HCT116 (cell line): ENCODE results near the gene PC. TPM values are rescaled to one million over a fixed set of nuclear protein-coding genes. Genes with fewer than 3 reads are reported as not detected.

Experiments
- ATAC-seq: fragments of 200-7000 bp; cut with Tn5 transposase; 2 replicates; pipeline ENCODE4 v1.9.1; 2020; ENCODE audit warnings: mild to moderate bottlenecking, moderate library complexity
- BruUV-seq: library from RNA; stranded (reverse); fragments of 400-500 nt; replicated peaks from 2 replicates; lab custom pipeline; 2021; lab: Mats Ljungman, UMichigan
- CTCF ChIA-PET: fragments of 300-600 bp; sonication (Branson Sonifier 250); formaldehyde crosslinking; loops from one replicate; lab custom pipeline; 2021; ENCODE audit warnings: antibody characterized with exemption; lab: Charles Lee
- POLR2A ChIA-PET: fragments of 300-600, 350-600 bp; sonication (Branson Sonifier 250); formaldehyde crosslinking; loops from one replicate; lab custom pipeline; 2021; ENCODE audit warnings: antibody characterized with exemption; lab: Charles Lee
- RAD21 ChIA-PET, 2 experiments: fragments of 300-600 bp; sonication (Branson Sonifier 250); formaldehyde crosslinking; loops; one replicate each; lab custom pipeline; 2023; ENCODE audit warnings: low total read pairs in 2 of 2; ENCODE audit not compliant: uncharacterized antibody in 2 of 2, unreplicated experiment in 2 of 2, low non-redundant PET in 1 of 2; lab: Charles Lee
- DNase-seq: peaks from one replicate; pipeline ENCODE4 v3.0.0-alpha.2; 2010; ENCODE audit warnings: low read depth, low spot score
- H2AFZ ChIP-seq: fragments of 200-600 bp; shearing (Covaris generic), sonication (generic); 2 replicates; pipeline ENCODE4 v1.6.1; 2017; ENCODE audit warnings: low read depth, mixed run types, mixed read lengths, antibody characterized with exemption, low read length; ENCODE audit not compliant: poor library complexity, severe bottlenecking
- H3K27ac ChIP-seq: 2 replicates; pipeline ENCODE4 v1.5.1; 2012; ENCODE audit warnings: low read depth, low read length
- H3K27me3 ChIP-seq: fragments of 200-600 bp; sonication (generic); 2 replicates; pipeline ENCODE4 v1.6.1; 2016; ENCODE audit warnings: mixed run types, low read length, mixed read lengths; ENCODE audit not compliant: insufficient read depth
- H3K36me3 ChIP-seq, 2 experiments: fragments of 200-500 bp in 1 of 2; fragments of 200-600 bp in 1 of 2; sonication (Bioruptor generic) in 1 of 2; sonication (generic) in 1 of 2; 2 replicates each; pipeline versions ENCODE4 v1.5.1 to v1.6.1; 2014 to 2016; ENCODE audit warnings: low read length in 2 of 2, inconsistent platforms in 1 of 2, mixed read lengths in 1 of 2, mixed run types in 1 of 2; ENCODE audit not compliant: insufficient read depth in 2 of 2, control insufficient read depth in 1 of 2
- H3K4me1 ChIP-seq, 2 experiments: fragments of 200-600 bp in 1 of 2; sonication (generic) in 1 of 2; 2 replicates each; pipeline versions ENCODE4 v1.5.1 to v1.6.1; 2012 to 2017; ENCODE audit warnings: low read length in 2 of 2, inconsistent platforms in 1 of 2, mild to moderate bottlenecking in 1 of 2, mixed read lengths in 1 of 2, mixed run types in 1 of 2, moderate library complexity in 1 of 2; ENCODE audit not compliant: insufficient read depth in 2 of 2, control insufficient read depth in 1 of 2
- H3K4me2 ChIP-seq: fragments of 200-600 bp; sonication (generic); 2 replicates; pipeline ENCODE4 v1.6.1; 2017; ENCODE audit warnings: mixed run types, low read length, mixed read lengths
- H3K4me3 ChIP-seq, 2 experiments: fragments of 200-600 bp in 1 of 2; sonication (generic) in 1 of 2; replicated peaks in 1 of 2; 2 replicates each; pipeline ENCODE4 v1.5.1; 2011 to 2016; ENCODE audit warnings: low read length in 2 of 2, control low read depth in 1 of 2, low read depth in 1 of 2, mild to moderate bottlenecking in 1 of 2, mixed read lengths in 1 of 2, mixed run types in 1 of 2
- H3K79me2 ChIP-seq: fragments of 200-600 bp; sonication (generic); 2 replicates; pipeline ENCODE4 v1.6.1; 2017; ENCODE audit warnings: mild to moderate bottlenecking, mixed run types, low read length, moderate library complexity, mixed read lengths; ENCODE audit not compliant: insufficient read depth
- H3K9ac ChIP-seq: fragments of 200-600 bp; sonication (generic); 2 replicates; pipeline ENCODE4 v1.6.1; 2016; ENCODE audit warnings: low read length, mixed read lengths
- H3K9me2 ChIP-seq: fragments of 200-600 bp; sonication (generic), shearing (Covaris generic); 2 replicates; pipeline ENCODE4 v1.6.1; 2017; ENCODE audit warnings: mixed run types, mild to moderate bottlenecking, moderate library complexity; ENCODE audit not compliant: insufficient read depth
- H3K9me3 ChIP-seq, 2 experiments: fragments of 200-500 bp in 1 of 2; fragments of 200-600 bp in 1 of 2; sonication (Bioruptor generic) in 1 of 2; sonication (generic) in 1 of 2; 2 replicates each; pipeline ENCODE4 v1.6.1; 2014 to 2017; ENCODE audit warnings: low read length in 2 of 2, mixed read lengths in 2 of 2, inconsistent platforms in 1 of 2, low read depth in 1 of 2, mild to moderate bottlenecking in 1 of 2, mixed run types in 1 of 2, moderate library complexity in 1 of 2; ENCODE audit not compliant: control insufficient read depth in 1 of 2, insufficient read depth in 1 of 2
- H4K20me1 ChIP-seq: fragments of 200-600 bp; sonication (generic), shearing (Covaris generic); 2 replicates; pipeline ENCODE4 v1.6.1; 2017; ENCODE audit warnings: mixed run types, mild to moderate bottlenecking, moderate library complexity; ENCODE audit not compliant: insufficient read depth
- CBX3 ChIP-seq: IDR thresholded peaks from 2 replicates; pipeline ENCODE4 v1.6.1; 2012; ENCODE audit warnings: low read depth
- EZH2 ChIP-seq: fragments of 200-600 bp; sonication (generic); IDR thresholded peaks from 2 replicates; pipeline ENCODE4 v1.6.1; 2017; ENCODE audit warnings: antibody characterized with exemption, mixed run types
- POLR2AphosphoS5 ChIP-seq: IDR thresholded peaks from 2 replicates; pipeline ENCODE4 v1.6.1; 2011; ENCODE audit warnings: mild to moderate bottlenecking, low read depth, low read length, moderate library complexity
- SIN3A ChIP-seq: IDR thresholded peaks from 2 replicates; pipeline ENCODE4 v1.6.1; 2012; ENCODE audit warnings: low read depth
- SRF ChIP-seq: IDR thresholded peaks from 2 replicates; pipeline ENCODE4 v1.6.1; 2012; ENCODE audit warnings: low read depth
- ZFX ChIP-seq: fragments of 450-650 bp; IDR thresholded peaks from 2 replicates; pipeline ENCODE4 v1.6.1; 2017
- intact Hi-C: fragments of 100-400 bp; cut with micrococcal nuclease; formaldehyde crosslinking; loops from 2 replicates; pipeline ENCODE4 v1.10.0; 2022
- total RNA-seq: library from RNA; stranded (reverse); gene quantifications from one replicate; pipeline ENCODE4 v1.2.1, GENCODE V29; 2021; ENCODE audit not compliant: unreplicated experiment
- TF ChIP-seq, protein P1 (sequence below), 3 experiments: fragments of 200-600 bp in 1 of 3; sonication (generic) in 1 of 3; IDR thresholded peaks in 2 of 3; conservative IDR thresholded peaks in 1 of 3; 2 replicates each; pipeline ENCODE4 v1.5.1; 2012 to 2017; ENCODE audit warnings: low read depth in 2 of 3, low read length in 2 of 3, antibody characterized with exemption in 1 of 3, borderline replicate concordance in 1 of 3, control low read depth in 1 of 3, mild to moderate bottlenecking in 1 of 3, mixed read lengths in 1 of 3, mixed run types in 1 of 3, moderate library complexity in 1 of 3; ENCODE audit not compliant: insufficient read depth in 1 of 3

Gene PC
- total RNA-seq, 1 experiment from 2014 or later = 24.1 TPM

- TF ChIP-seq POLR2AphosphoS5 (peak; percentile 44; the same call in 1 of the 2 replicates), EZH2 (no peak)
These were observed 8.1 kb downstream of the PC start (continued) for GRCh38 chr11:66950112-66950535.

GRCh38 chr11:66938582-66939135 lies 19.5 kb downstream of the PC start:
- RAD21 ChIA-PET = no interaction called here
- no peak overlapping the region for H3K27ac ChIP-seq
- ATAC-seq = no peak

More at GRCh38 chr11:66938582-66939135, 19.5 kb downstream of the PC start:
- Histone ChIP-seq H2AFZ (no peak overlapping the region), H3K9me3 (no peaks in the 10 kb centered on the region), H3K9me2 (no peaks in the 10 kb centered on the region), H4K20me1 (no peaks in the 10 kb centered on the region), H3K27me3 (no peaks in the 10 kb centered on the region), H3K36me3 (no peaks in the 10 kb centered on the region), H3K9ac (no peak overlapping the region), H3K4me3 (no peak overlapping the region), H3K4me1 (peaks cover 0 to 8% of the 10 kb centered on the region in 2 experiments; a peak in 1 of 4 replicates), H3K79me2 (no peaks in the 10 kb centered on the region), H3K4me2 (no peak overlapping the region)
- ChIA-PET POLR2A (no interaction called here), CTCF (no interaction called here)
- TF ChIP-seq EZH2 (no peak), CBX3 (no peak), SIN3A (no peak), SRF (no peak), ZFX (no peak)
- TF ChIP-seq, protein P1, sequence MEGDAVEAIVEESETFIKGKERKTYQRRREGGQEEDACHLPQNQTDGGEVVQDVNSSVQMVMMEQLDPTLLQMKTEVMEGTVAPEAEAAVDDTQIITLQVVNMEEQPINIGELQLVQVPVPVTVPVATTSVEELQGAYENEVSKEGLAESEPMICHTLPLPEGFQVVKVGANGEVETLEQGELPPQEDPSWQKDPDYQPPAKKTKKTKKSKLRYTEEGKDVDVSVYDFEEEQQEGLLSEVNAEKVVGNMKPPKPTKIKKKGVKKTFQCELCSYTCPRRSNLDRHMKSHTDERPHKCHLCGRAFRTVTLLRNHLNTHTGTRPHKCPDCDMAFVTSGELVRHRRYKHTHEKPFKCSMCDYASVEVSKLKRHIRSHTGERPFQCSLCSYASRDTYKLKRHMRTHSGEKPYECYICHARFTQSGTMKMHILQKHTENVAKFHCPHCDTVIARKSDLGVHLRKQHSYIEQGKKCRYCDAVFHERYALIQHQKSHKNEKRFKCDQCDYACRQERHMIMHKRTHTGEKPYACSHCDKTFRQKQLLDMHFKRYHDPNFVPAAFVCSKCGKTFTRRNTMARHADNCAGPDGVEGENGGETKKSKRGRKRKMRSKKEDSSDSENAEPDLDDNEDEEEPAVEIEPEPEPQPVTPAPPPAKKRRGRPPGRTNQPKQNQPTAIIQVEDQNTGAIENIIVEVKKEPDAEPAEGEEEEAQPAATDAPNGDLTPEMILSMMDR (IDR thresholded peaks at IDR 0.05 in 2 of 3, conservative IDR thresholded peaks at IDR 0.05 in 1 of 3; ENCODE audit: borderline replicate concordance in 1 of 3, insufficient read depth in 1 of 3, low read depth in 2 of 3, low read length in 2 of 3) = no peak
- no peak for DNase-seq
- intact Hi-C loops = no loop called here
- no TSS peak for BruUV-seq
